ENCODE data around the gene IL1RL2.

IL1RL2 gene

GRCh38 chr2:102154946-102155702 lies 31.7 kb upstream of the IL1RL2 start:
- H3K27me3 ChIP-seq (ENCODE audit: insufficient read depth, low read length, poor library complexity): no peaks in the 10 kb centered on the region
- no peak overlapping the region for H3K18ac ChIP-seq (ENCODE audit: low read length)
- no peak for DNase-seq
- no CpG with 5 or more reads among the region's 7 CpGs for WGBS (ENCODE audit: extremely low coverage, insufficient coverage, low lambda C conversion rate)
- H3K4me3 ChIP-seq (ENCODE audit: low read length): no peak overlapping the region
- no peak overlapping the region for H3K27ac ChIP-seq (ENCODE audit: low read depth, low read length)
- no peak overlapping the region for H2BK5ac ChIP-seq (ENCODE audit: low read length)
- no peak overlapping the region for H2BK15ac ChIP-seq (replicated peaks; ENCODE audit: low read depth)
- no peaks in the 10 kb centered on the region for H3K79me1 ChIP-seq (ENCODE audit: low read length)
- no peak overlapping the region for H2BK120ac ChIP-seq (ENCODE audit: low read depth, low read length)
- H4K8ac ChIP-seq (ENCODE audit: low read depth, low read length): no peak overlapping the region
- no peaks in the 10 kb centered on the region for H3K36me3 ChIP-seq (ENCODE audit: control insufficient read depth, insufficient read depth, low read length)
- no peak overlapping the region for H3K9ac ChIP-seq (ENCODE audit: low read length)
- H2AK5ac ChIP-seq (ENCODE audit: low read length): no peak overlapping the region
- H3K23ac ChIP-seq (ENCODE audit: low read length): no peak overlapping the region
- H3K56ac ChIP-seq (ENCODE audit: low read length): no peak overlapping the region
- no peaks in the 10 kb centered on the region for H3K4me1 ChIP-seq (ENCODE audit: control insufficient read depth, low read depth, low read length)
- no peak overlapping the region for H4K5ac ChIP-seq (ENCODE audit: low read length)
- H3K4me2 ChIP-seq (ENCODE audit: low read length): no peak overlapping the region
- H3K4ac ChIP-seq (ENCODE audit: low read depth, low read length): no peak overlapping the region
- no peaks in the 10 kb centered on the region for H3K79me2 ChIP-seq (ENCODE audit: control insufficient read depth, insufficient read depth, low read length)

GRCh38 chr2:102155703-102156515 lies 30.9 kb upstream of the IL1RL2 start:
- Histone ChIP-seq H3K56ac (ENCODE audit: low read length) (no peak overlapping the region), H3K4me3 (ENCODE audit: low read length) (no peak overlapping the region), H3K4ac (ENCODE audit: low read depth, low read length) (no peak overlapping the region), H2BK5ac (ENCODE audit: low read length) (no peak overlapping the region), H3K79me1 (ENCODE audit: low read length) (no peaks in the 10 kb centered on the region), H3K4me1 (ENCODE audit: control insufficient read depth, low read depth, low read length) (no peaks in the 10 kb centered on the region), H3K36me3 (ENCODE audit: control insufficient read depth, insufficient read depth, low read length) (no peaks in the 10 kb centered on the region), H4K8ac (ENCODE audit: low read depth, low read length) (no peak overlapping the region), H2AK5ac (ENCODE audit: low read length) (no peak overlapping the region), H3K27me3 (ENCODE audit: insufficient read depth, low read length, poor library complexity) (no peaks in the 10 kb centered on the region), H2BK15ac (replicated peaks; ENCODE audit: low read depth) (no peak overlapping the region), H3K4me2 (ENCODE audit: low read length) (no peak overlapping the region), H3K18ac (ENCODE audit: low read length) (no peak overlapping the region), H3K23ac (ENCODE audit: low read length) (no peak overlapping the region), H3K79me2 (ENCODE audit: control insufficient read depth, insufficient read depth, low read length) (no peaks in the 10 kb centered on the region), H4K5ac (ENCODE audit: low read length) (no peak overlapping the region), H3K27ac (ENCODE audit: low read depth, low read length) (no peak overlapping the region), H2BK120ac (ENCODE audit: low read depth, low read length) (no peak overlapping the region), H3K9ac (ENCODE audit: low read length) (no peak overlapping the region)
- WGBS (ENCODE audit: extremely low coverage, insufficient coverage, low lambda C conversion rate): no CpG with 5 or more reads among the region's 6 CpGs
- DNase-seq: no peak

GRCh38 chr2:102158011-102158755 lies 28.6 kb upstream of the IL1RL2 start:
- no peak overlapping the region for H3K18ac ChIP-seq (ENCODE audit: low read length)
- no peak overlapping the region for H4K8ac ChIP-seq (ENCODE audit: low read depth, low read length)
- H3K9ac ChIP-seq (ENCODE audit: low read length): no peak overlapping the region
- H2AK5ac ChIP-seq (ENCODE audit: low read length): no peak overlapping the region
- no peak overlapping the region for H3K4me2 ChIP-seq (ENCODE audit: low read length)
- H3K79me2 ChIP-seq (ENCODE audit: control insufficient read depth, insufficient read depth, low read length): no peaks in the 10 kb centered on the region
- no peak for DNase-seq
- H3K27me3 ChIP-seq (ENCODE audit: insufficient read depth, low read length, poor library complexity): no peaks in the 10 kb centered on the region
- H4K5ac ChIP-seq (ENCODE audit: low read length): no peak overlapping the region
- H3K79me1 ChIP-seq (ENCODE audit: low read length): no peaks in the 10 kb centered on the region
- H2BK120ac ChIP-seq (ENCODE audit: low read depth, low read length): no peak overlapping the region
- no peaks in the 10 kb centered on the region for H3K36me3 ChIP-seq (ENCODE audit: control insufficient read depth, insufficient read depth, low read length)
- no peak overlapping the region for H3K27ac ChIP-seq (ENCODE audit: low read depth, low read length)
- no peak overlapping the region for H3K4ac ChIP-seq (ENCODE audit: low read depth, low read length)
- H3K4me1 ChIP-seq (ENCODE audit: control insufficient read depth, low read depth, low read length): no peaks in the 10 kb centered on the region
- H3K23ac ChIP-seq (ENCODE audit: low read length): no peak overlapping the region
- no peak overlapping the region for H2BK5ac ChIP-seq (ENCODE audit: low read length)
- H3K4me3 ChIP-seq (ENCODE audit: low read length): no peak overlapping the region
- H2BK15ac ChIP-seq (replicated peaks; ENCODE audit: low read depth): no peak overlapping the region
- no peak overlapping the region for H3K56ac ChIP-seq (ENCODE audit: low read length)

GRCh38 chr2:102159295-102159694 lies 27.5 kb upstream of the IL1RL2 start:
- H2BK15ac ChIP-seq (replicated peaks; ENCODE audit: low read depth): no peak overlapping the region
- H2AK5ac ChIP-seq (ENCODE audit: low read length): no peak overlapping the region
- H3K79me1 ChIP-seq (ENCODE audit: low read length): no peaks in the 10 kb centered on the region
- peak overlapping the region; percentile 28 for H4K8ac ChIP-seq (ENCODE audit: low read depth, low read length)
- H3K56ac ChIP-seq (ENCODE audit: low read length): no peak overlapping the region
- no peak overlapping the region for H2BK5ac ChIP-seq (ENCODE audit: low read length)
- H2BK120ac ChIP-seq (ENCODE audit: low read depth, low read length): no peak overlapping the region
- no peaks in the 10 kb centered on the region for H3K4me1 ChIP-seq (ENCODE audit: control insufficient read depth, low read depth, low read length)
- no peak overlapping the region for H3K4ac ChIP-seq (ENCODE audit: low read depth, low read length)
- H3K18ac ChIP-seq (ENCODE audit: low read length): no peak overlapping the region
- no peaks in the 10 kb centered on the region for H3K27me3 ChIP-seq (ENCODE audit: insufficient read depth, low read length, poor library complexity)
- peak; percentile 27 for DNase-seq
- no peak overlapping the region for H3K4me3 ChIP-seq (ENCODE audit: low read length)
- WGBS (ENCODE audit: extremely low coverage, insufficient coverage, low lambda C conversion rate): no CpG with 5 or more reads among the region's 1 CpG
- no peak overlapping the region for H3K4me2 ChIP-seq (ENCODE audit: low read length)
- no peak overlapping the region for H3K9ac ChIP-seq (ENCODE audit: low read length)
- H3K27ac ChIP-seq (ENCODE audit: low read depth, low read length): no peak overlapping the region
- H3K23ac ChIP-seq (ENCODE audit: low read length): no peak overlapping the region
- H3K79me2 ChIP-seq (ENCODE audit: control insufficient read depth, insufficient read depth, low read length): no peaks in the 10 kb centered on the region
- H3K36me3 ChIP-seq (ENCODE audit: control insufficient read depth, insufficient read depth, low read length): no peaks in the 10 kb centered on the region
- no peak overlapping the region for H4K5ac ChIP-seq (ENCODE audit: low read length)

GRCh38 chr2:102166189-102166845 lies 20.5 kb upstream of the IL1RL2 start:
- Histone ChIP-seq H3K4me2 (ENCODE audit: low read length) (no peak overlapping the region), H3K79me2 (ENCODE audit: control insufficient read depth, insufficient read depth, low read length) (no peaks in the 10 kb centered on the region), H3K4me3 (ENCODE audit: low read length) (no peak overlapping the region), H2BK120ac (ENCODE audit: low read depth, low read length) (no peak overlapping the region), H3K18ac (ENCODE audit: low read length) (no peak overlapping the region), H3K4ac (ENCODE audit: low read depth, low read length) (no peak overlapping the region), H2AK5ac (ENCODE audit: low read length) (no peak overlapping the region), H3K23ac (ENCODE audit: low read length) (no peak overlapping the region), H3K36me3 (ENCODE audit: control insufficient read depth, insufficient read depth, low read length) (no peaks in the 10 kb centered on the region), H3K56ac (ENCODE audit: low read length) (no peak overlapping the region), H3K27me3 (ENCODE audit: insufficient read depth, low read length, poor library complexity) (no peaks in the 10 kb centered on the region), H4K5ac (ENCODE audit: low read length) (no peak overlapping the region), H3K9ac (ENCODE audit: low read length) (no peak overlapping the region), H3K27ac (ENCODE audit: low read depth, low read length) (no peak overlapping the region), H2BK15ac (replicated peaks; ENCODE audit: low read depth) (no peak overlapping the region), H2BK5ac (ENCODE audit: low read length) (no peak overlapping the region), H3K79me1 (ENCODE audit: low read length) (no peaks in the 10 kb centered on the region), H4K8ac (ENCODE audit: low read depth, low read length) (no peak overlapping the region), H3K4me1 (ENCODE audit: control insufficient read depth, low read depth, low read length) (no peaks in the 10 kb centered on the region)
- whole genome bisulfite sequencing (ENCODE audit: extremely low coverage, insufficient coverage, low lambda C conversion rate): no CpG with 5 or more reads among the region's 4 CpGs
- DNase-seq: peak; percentile 57

All from mesendoderm (in vitro differentiated cells).